HG03066 (cell line): ENCODE data around the gene GHRH.

Experiments used
- ATAC-seq: cut with Tn5 transposase; IDR thresholded peaks from one replicate; pipeline ENCODE4 v1.9.1; 2021; ENCODE audit warnings: low read depth; ENCODE audit not compliant: unreplicated experiment

The GHRH gene

GRCh38 chr20:37243076-37243936, 18.3 kb downstream of the GHRH start:
- ATAC-seq, result no peak

GRCh38 chr20:37242503-37242902, 19.1 kb downstream of the GHRH start:
- no peak for ATAC-seq

- ATAC-seq, result no peak
Measured at GRCh38 chr20:37240337-37241067, 21.1 kb downstream of the GHRH start.

GRCh38 chr20:37238935-37239451, 22.6 kb downstream of the GHRH start:
- ATAC-seq, result no peak

GRCh38 chr20:37238426-37238825, 23.2 kb downstream of the GHRH start:
- ATAC-seq, result no peak

- ATAC-seq, result no peak
Measured at GRCh38 chr20:37237656-37238055, 24.0 kb downstream of the GHRH start.

GRCh38 chr20:37236462-37236861, 25.2 kb downstream of the GHRH start:
- ATAC-seq, result no peak

GRCh38 chr20:37235065-37235464, 26.5 kb downstream of the GHRH start:
- no peak for ATAC-seq

- ATAC-seq, result no peak
Measured at GRCh38 chr20:37234254-37234581, 27.4 kb downstream of the GHRH start.

GRCh38 chr20:37233548-37234253, 27.9 kb downstream of the GHRH start:
- no peak for ATAC-seq

GRCh38 chr20:37231947-37232630, 29.5 kb downstream of the GHRH start:
- no peak for ATAC-seq

GRCh38 chr20:37230200-37230599, 31.4 kb downstream of the GHRH start:
- no peak for ATAC-seq

- ATAC-seq, result no peak
Measured at GRCh38 chr20:37229357-37229756, 32.3 kb downstream of the GHRH start.

GRCh38 chr20:37228656-37229055, 33.0 kb downstream of the GHRH start:
- no peak for ATAC-seq

GRCh38 chr20:37228082-37228481, 33.5 kb downstream of the GHRH start:
- ATAC-seq, result no peak

GRCh38 chr20:37226889-37227288, 34.7 kb downstream of the GHRH start:
- ATAC-seq, result no peak

- ATAC-seq, result no peak
Measured at GRCh38 chr20:37225146-37225545, 36.5 kb downstream of the GHRH start.

- no peak for ATAC-seq
Measured at GRCh38 chr20:37223053-37223452, 38.6 kb downstream of the GHRH start.

- no peak for ATAC-seq
Measured at GRCh38 chr20:37222086-37222485, 39.5 kb downstream of the GHRH start.

- ATAC-seq, result no peak
Measured at GRCh38 chr20:37220731-37221130, 40.9 kb downstream of the GHRH start.
